Measurements from ENCODE around the gene EIF5. TPM values are rescaled to one million over a fixed set of nuclear protein-coding genes. Genes with fewer than 3 reads are reported as not detected.
A peak's percentile ranks its signal among the peaks of the same experiment; 100 is the strongest.

EIF5 gene
- polyA plus RNA-seq, 1 experiment: 477 TPM

- peaks cover 40% of the 10 kb centered on the region for H3K27me3 ChIP-seq (ENCODE audit: control insufficient read depth, insufficient read depth, low read length)
- ChIA-PET CTCF (interaction anchor here (0.5 to 6.1 kb wide), 17 partner anchors 9 to 300 kb away, joined by 3 to 68 read pairs (median 4); no protein-coding TSS in a partner anchor), POLR2A (interaction anchor here (0.6 kb wide), 1 partner anchor 214 kb away, joined by 10 read pairs; no protein-coding TSS in a partner anchor)
- peak; percentile 97 for TF ChIP-seq CTCF (IDR thresholded peaks at IDR 0.05; ENCODE audit: low read depth, low read length)
- DNase-seq (ENCODE audit: low read depth, low spot score): peak; percentile 21
- no peaks in the 10 kb centered on the region for H3K9me3 ChIP-seq (ENCODE audit: control insufficient read depth, insufficient read depth, low read length)
- H3K4me3 ChIP-seq (ENCODE audit: low read depth, low read length): no peak overlapping the region
- H3K27ac ChIP-seq (ENCODE audit: low read depth, low read length): no peak overlapping the region
Observed at GRCh38 chr14:103292426-103293374, 41.3 kb upstream of the EIF5 start.

GRCh38 chr14:103293465-103293864 is 40.6 kb upstream of the EIF5 start:
- peaks cover 35% of the 10 kb centered on the region for H3K27me3 ChIP-seq (ENCODE audit: control insufficient read depth, insufficient read depth, low read length)
- no peaks in the 10 kb centered on the region for H3K9me3 ChIP-seq (ENCODE audit: control insufficient read depth, insufficient read depth, low read length)
- no peak overlapping the region for H3K4me3 ChIP-seq (ENCODE audit: low read depth, low read length)
- TF ChIP-seq CTCF (IDR thresholded peaks at IDR 0.05; ENCODE audit: low read depth, low read length): no peak
- H3K27ac ChIP-seq (ENCODE audit: low read depth, low read length): no peak overlapping the region
- DNase-seq (ENCODE audit: low read depth, low spot score): no peak
- ChIA-PET POLR2A (no interaction called here), CTCF (interaction anchor here (0.6 to 6.1 kb wide), 6 partner anchors 12 to 218 kb away, joined by 3 to 68 read pairs (median 14); no protein-coding TSS in a partner anchor)

GRCh38 chr14:103294091-103294490 is 39.9 kb upstream of the EIF5 start:
- ChIA-PET POLR2A (no interaction called here), CTCF (interaction anchor here (0.6 to 6.1 kb wide), 5 partner anchors 28 to 304 kb away, joined by 3 to 68 read pairs (median 5); no protein-coding TSS in a partner anchor)
- Histone ChIP-seq H3K9me3 (ENCODE audit: control insufficient read depth, insufficient read depth, low read length) (no peaks in the 10 kb centered on the region), H3K27me3 (ENCODE audit: control insufficient read depth, insufficient read depth, low read length) (peaks cover 37% of the 10 kb centered on the region), H3K4me3 (ENCODE audit: low read depth, low read length) (no peak overlapping the region), H3K27ac (ENCODE audit: low read depth, low read length) (no peak overlapping the region)
- no peak for DNase-seq (ENCODE audit: low read depth, low spot score)
- TF ChIP-seq CTCF (IDR thresholded peaks at IDR 0.05; ENCODE audit: low read depth, low read length): no peak

- ChIA-PET POLR2A (no interaction called here), CTCF (interaction anchor here (0.6 kb wide), 2 partner anchors 9 to 565 kb away, joined by 3 read pairs; no protein-coding TSS in a partner anchor)
- no peak for TF ChIP-seq CTCF (IDR thresholded peaks at IDR 0.05; ENCODE audit: low read depth, low read length)
- DNase-seq (ENCODE audit: low read depth, low spot score): no peak
- Histone ChIP-seq H3K9me3 (ENCODE audit: control insufficient read depth, insufficient read depth, low read length) (no peaks in the 10 kb centered on the region), H3K27me3 (ENCODE audit: control insufficient read depth, insufficient read depth, low read length) (peaks cover 26% of the 10 kb centered on the region), H3K4me3 (ENCODE audit: low read depth, low read length) (no peak overlapping the region), H3K27ac (ENCODE audit: low read depth, low read length) (no peak overlapping the region)
Observed at GRCh38 chr14:103296007-103296406, 38.0 kb upstream of the EIF5 start.

- TF ChIP-seq CTCF (IDR thresholded peaks at IDR 0.05; ENCODE audit: low read depth, low read length): no peak
- no peak for DNase-seq (ENCODE audit: low read depth, low spot score)
- Histone ChIP-seq H3K9me3 (ENCODE audit: control insufficient read depth, insufficient read depth, low read length) (no peaks in the 10 kb centered on the region; the same call in 1 of the 2 replicates), H3K27me3 (ENCODE audit: control insufficient read depth, insufficient read depth, low read length) (peaks cover 17% of the 10 kb centered on the region), H3K4me3 (ENCODE audit: low read depth, low read length) (no peak overlapping the region), H3K27ac (ENCODE audit: low read depth, low read length) (no peak overlapping the region)
- POLR2A ChIA-PET: no interaction called here
- CTCF ChIA-PET: no interaction called here
Observed at GRCh38 chr14:103296987-103297386, 37.0 kb upstream of the EIF5 start.
